CD4-positive, alpha-beta T cell (primary cell): ENCODE measurements around the gene KAZALD1. TPM values are rescaled to one million over a fixed set of nuclear protein-coding genes. Genes with fewer than 3 reads are reported as not detected.

ENCODE experiments used
- ATAC-seq: fragments of 200-7000 bp; cut with Tn5 transposase; one replicate; pipeline ENCODE4 v1.10.0; 2022; ENCODE audit warnings: mild to moderate bottlenecking; ENCODE audit not compliant: poor library complexity
- CTCF ChIA-PET: fragments of 350-600 bp; sonication (Branson Sonifier 250); formaldehyde crosslinking; loops from one replicate; lab custom pipeline; 2021; ENCODE audit warnings: antibody characterized with exemption, inconsistent platforms; lab: Charles Lee
- POLR2A ChIA-PET: fragments of 350-600 bp; sonication (Branson Sonifier 250); formaldehyde crosslinking; loops from one replicate; lab custom pipeline; 2021; ENCODE audit warnings: antibody characterized with exemption, inconsistent platforms; lab: Charles Lee
- DNase-seq, 14 experiments: peaks; one replicate each; pipeline ENCODE4 v3.0.0-alpha.2; 2013 to 2020; ENCODE audit warnings: mixed read lengths in 2 of 14
- H3K27ac ChIP-seq, 2 donors: one replicate each; pipeline versions ENCODE4 v1.5.1 to v1.7.0; 2013; ENCODE audit warnings: low read length in 2 of 2, low read depth in 1 of 2, mild to moderate bottlenecking in 1 of 2
- H3K27me3 ChIP-seq, 2 experiments: 1 replicate in 1 of 2; 2 replicates in 1 of 2; pipeline versions ENCODE4 v1.6.1 to v1.7.0; 2013; ENCODE audit warnings: low read length in 2 of 2, control low read depth in 1 of 2, mild to moderate bottlenecking in 1 of 2, moderate library complexity in 1 of 2; ENCODE audit not compliant: insufficient read depth in 2 of 2, control insufficient read depth in 1 of 2
- H3K36me3 ChIP-seq: one replicate; pipeline ENCODE4 v1.6.1; 2013; ENCODE audit warnings: low read length, control low read depth; ENCODE audit not compliant: insufficient read depth
- H3K4me1 ChIP-seq: one replicate; pipeline ENCODE4 v1.6.1; 2013; ENCODE audit warnings: low read length, control low read depth; ENCODE audit not compliant: insufficient read depth
- H3K4me3 ChIP-seq: one replicate; pipeline ENCODE4 v1.5.1; 2013; ENCODE audit warnings: mild to moderate bottlenecking, low read length, moderate library complexity
- H3K9me3 ChIP-seq, 2 experiments: 1 replicate in 1 of 2; 2 replicates in 1 of 2; pipeline versions ENCODE4 v1.6.1 to v1.7.0; 2013; ENCODE audit warnings: low read length in 2 of 2, mild to moderate bottlenecking in 2 of 2, control low read depth in 1 of 2, moderate library complexity in 1 of 2; ENCODE audit not compliant: control insufficient read depth in 1 of 2, insufficient read depth in 1 of 2
- H3K27ac Mint-ChIP-seq: one replicate; pipeline ENCODE4 v1.8.0; 2020; ENCODE audit warnings: mixed read lengths
- H3K27me3 Mint-ChIP-seq: one replicate; pipeline ENCODE4 v1.8.0; 2021; ENCODE audit warnings: mixed read lengths
- H3K36me3 Mint-ChIP-seq: one replicate; pipeline ENCODE4 v1.8.0; 2021; ENCODE audit warnings: low read depth, mixed read lengths
- H3K4me1 Mint-ChIP-seq: one replicate; pipeline ENCODE4 v1.8.0; 2021; ENCODE audit warnings: low read depth, mixed read lengths
- H3K4me3 Mint-ChIP-seq: one replicate; pipeline ENCODE4 v1.8.0; 2020; ENCODE audit warnings: mild to moderate bottlenecking, mixed read lengths
- H3K9me3 Mint-ChIP-seq: one replicate; pipeline ENCODE4 v1.8.0; 2020; ENCODE audit warnings: mixed read lengths
- CTCF ChIP-seq: fragments of 200-600 bp; IDR thresholded peaks from one replicate; pipeline ENCODE4 v1.8.0; 2022; ENCODE audit warnings: antibody characterized with exemption, mild to moderate bottlenecking
- intact Hi-C, 2 experiments: fragments of 100-400 bp; cut with DNase I in 1 of 2; cut with micrococcal nuclease in 1 of 2; formaldehyde crosslinking; loops; one replicate each; pipeline versions ENCODE4 v1.15.1 to v1.9.0; 2023 to 2025; cut with DNase I, micrococcal nuclease
- total RNA-seq, 174 experiments: library from RNA in 2 of 174; stranded (reverse) in 2 of 174; gene quantifications; one replicate each; pipeline ENCODE4 v1.2.3 and lab custom pipeline; 2021 to 2026

KAZALD1 gene
- total RNA-seq, 2 experiments from 2014 or later, result not detected

- H3K4me1 ChIP-seq, result peaks cover 11% of the 10 kb centered on the region
- no peaks in the 10 kb centered on the region for H3K36me3 ChIP-seq
- no peak overlapping the region for H3K27ac ChIP-seq
- no peak for DNase-seq
- intact Hi-C loops, result loop anchor here in 1 of 2 experiments (5.0 kb wide), 1 partner anchor 87 kb away; no protein-coding TSS in a partner anchor
- no peak for TF ChIP-seq CTCF
- Mint-ChIP-seq H3K27me3 (peaks cover 14% of the 10 kb centered on the region), H3K27ac (no peak overlapping the region), H3K4me1 (peaks cover 7% of the 10 kb centered on the region), H3K9me3 (no peaks in the 10 kb centered on the region), H3K36me3 (no peaks in the 10 kb centered on the region), H3K4me3 (no peak overlapping the region)
- CTCF ChIA-PET, result interaction anchor here (1.2 kb wide), 1 partner anchor 13 kb away, joined by 3 read pairs; no protein-coding TSS in a partner anchor
- H3K9me3 ChIP-seq, result no peaks in the 10 kb centered on the region
- no peak for ATAC-seq
- peaks cover 12 to 13% of the 10 kb centered on the region in 2 experiments for H3K27me3 ChIP-seq
- POLR2A ChIA-PET, result no interaction called here
- H3K4me3 ChIP-seq, result no peak overlapping the region
These were observed 6.9 kb upstream of the KAZALD1 start for GRCh38 chr10:101054876-101055275.

GRCh38 chr10:101055411-101055810 is 6.4 kb upstream of the KAZALD1 start:
- ChIA-PET CTCF (interaction anchor here (1.2 kb wide), 1 partner anchor 12 kb away, joined by 3 read pairs; no protein-coding TSS in a partner anchor), POLR2A (interaction anchor here (0.7 kb wide), 1 partner anchor 12 kb away, joined by 3 read pairs; no protein-coding TSS in a partner anchor)
- DNase-seq, result no peak
- no peaks in the 10 kb centered on the region for H3K36me3 ChIP-seq
- no peaks in the 10 kb centered on the region for H3K9me3 ChIP-seq
- peaks cover 8% of the 10 kb centered on the region in 2 experiments for H3K27me3 ChIP-seq
- H3K4me1 Mint-ChIP-seq, result peaks cover 11% of the 10 kb centered on the region
- peaks cover 10% of the 10 kb centered on the region for H3K27me3 Mint-ChIP-seq
- H3K27ac Mint-ChIP-seq, result no peak overlapping the region
- no peaks in the 10 kb centered on the region for H3K9me3 Mint-ChIP-seq
- no peak for TF ChIP-seq CTCF
- no peak overlapping the region for H3K4me3 Mint-ChIP-seq
- no peaks in the 10 kb centered on the region for H3K36me3 Mint-ChIP-seq
- no peak overlapping the region for H3K27ac ChIP-seq
- no peak for ATAC-seq
- peaks cover 11% of the 10 kb centered on the region for H3K4me1 ChIP-seq
- H3K4me3 ChIP-seq, result no peak overlapping the region
- intact Hi-C loops, result no loop called here

DNA sequence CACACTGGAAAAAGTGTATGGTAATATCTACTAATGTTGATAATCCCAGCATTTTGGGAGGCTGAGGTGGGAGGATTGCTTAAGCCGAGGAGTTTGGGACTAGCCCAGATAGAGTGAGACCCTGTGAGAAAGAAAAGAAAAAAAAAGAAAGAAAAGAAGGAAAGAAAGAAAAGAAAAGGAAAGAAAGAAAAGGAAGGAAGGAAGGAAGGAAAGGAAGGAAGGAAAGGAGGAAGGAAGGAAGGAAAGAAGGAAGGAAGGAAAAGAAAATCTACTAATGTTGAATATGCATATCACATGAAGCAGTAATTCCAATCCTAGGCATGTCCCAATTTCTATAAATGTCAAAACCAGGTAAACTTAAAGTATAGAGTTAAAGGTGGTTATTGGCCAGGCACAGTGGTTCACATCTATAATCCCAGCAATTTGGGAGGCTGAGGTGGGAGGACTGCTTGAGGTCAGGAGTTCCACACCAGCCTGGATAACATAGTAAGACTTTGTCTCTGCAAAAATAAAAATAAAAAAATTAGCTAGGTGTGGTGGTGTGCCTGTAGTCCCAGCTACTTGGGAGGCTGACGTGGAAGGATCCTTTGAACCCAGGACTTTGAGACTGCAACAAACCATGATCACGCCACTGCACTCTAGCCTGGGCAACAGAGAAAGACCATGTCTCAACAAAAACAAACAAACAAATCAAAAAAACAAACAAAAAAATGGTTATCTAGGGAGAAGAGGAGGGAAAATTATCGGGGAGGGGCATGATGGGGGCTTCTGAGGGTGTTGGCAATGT is 5.2 kb upstream of the KAZALD1 start:
- ATAC-seq (no peak), DNase-seq (no peak)
- no peak overlapping the region for H3K27ac Mint-ChIP-seq
- Histone ChIP-seq H3K27ac (no peak overlapping the region), H3K27me3 (no peaks in the 10 kb centered on the region), H3K4me3 (no peak overlapping the region), H3K9me3 (peaks cover 0 to 4% of the 10 kb centered on the region in 2 experiments), H3K4me1 (peaks cover 17% of the 10 kb centered on the region), H3K36me3 (no peaks in the 10 kb centered on the region)
- POLR2A ChIA-PET, result no interaction called here
- H3K4me1 Mint-ChIP-seq, result peaks cover 12% of the 10 kb centered on the region
- CTCF ChIA-PET, result no interaction called here
- H3K4me3 Mint-ChIP-seq, result no peak overlapping the region
- peaks cover 4% of the 10 kb centered on the region for H3K36me3 Mint-ChIP-seq
- intact Hi-C loops, result no loop called here
- no peak for TF ChIP-seq CTCF
- no peaks in the 10 kb centered on the region for H3K27me3 Mint-ChIP-seq
- H3K9me3 Mint-ChIP-seq, result no peaks in the 10 kb centered on the region
